GM13976 (cell line): ENCODE data around the gene TMEM40.

ENCODE experiments used
- DNase-seq: peaks from one replicate; pipeline ENCODE4 v3.0.0; 2012; ENCODE audit warnings: low spot score
- in situ Hi-C: fragments of 300-500 bp; cut with MboI; formaldehyde crosslinking; loops from one replicate; pipeline ENCODE4 v1.12.0; 2022; ENCODE audit warnings: low sequenced_read_pairs, mixed read lengths, inconsistent platforms; ENCODE audit not compliant: unreplicated experiment
- TF ChIP-seq, protein P1 (sequence below): IDR thresholded peaks from 2 replicates; pipeline ENCODE4 v1.5.1; 2012; ENCODE audit warnings: borderline replicate concordance, mild to moderate bottlenecking; ENCODE audit not compliant: insufficient read depth; ENCODE audit errors: extremely low read depth, missing control alignments, control extremely low read depth

TMEM40 gene

GRCh38 chr3:12752102-12752501 lies 7.0 kb downstream of the TMEM40 start:
- no peak for DNase-seq
- TF ChIP-seq, protein P1, sequence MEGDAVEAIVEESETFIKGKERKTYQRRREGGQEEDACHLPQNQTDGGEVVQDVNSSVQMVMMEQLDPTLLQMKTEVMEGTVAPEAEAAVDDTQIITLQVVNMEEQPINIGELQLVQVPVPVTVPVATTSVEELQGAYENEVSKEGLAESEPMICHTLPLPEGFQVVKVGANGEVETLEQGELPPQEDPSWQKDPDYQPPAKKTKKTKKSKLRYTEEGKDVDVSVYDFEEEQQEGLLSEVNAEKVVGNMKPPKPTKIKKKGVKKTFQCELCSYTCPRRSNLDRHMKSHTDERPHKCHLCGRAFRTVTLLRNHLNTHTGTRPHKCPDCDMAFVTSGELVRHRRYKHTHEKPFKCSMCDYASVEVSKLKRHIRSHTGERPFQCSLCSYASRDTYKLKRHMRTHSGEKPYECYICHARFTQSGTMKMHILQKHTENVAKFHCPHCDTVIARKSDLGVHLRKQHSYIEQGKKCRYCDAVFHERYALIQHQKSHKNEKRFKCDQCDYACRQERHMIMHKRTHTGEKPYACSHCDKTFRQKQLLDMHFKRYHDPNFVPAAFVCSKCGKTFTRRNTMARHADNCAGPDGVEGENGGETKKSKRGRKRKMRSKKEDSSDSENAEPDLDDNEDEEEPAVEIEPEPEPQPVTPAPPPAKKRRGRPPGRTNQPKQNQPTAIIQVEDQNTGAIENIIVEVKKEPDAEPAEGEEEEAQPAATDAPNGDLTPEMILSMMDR, result no peak
- in situ Hi-C loops, result no loop called here

DNA sequence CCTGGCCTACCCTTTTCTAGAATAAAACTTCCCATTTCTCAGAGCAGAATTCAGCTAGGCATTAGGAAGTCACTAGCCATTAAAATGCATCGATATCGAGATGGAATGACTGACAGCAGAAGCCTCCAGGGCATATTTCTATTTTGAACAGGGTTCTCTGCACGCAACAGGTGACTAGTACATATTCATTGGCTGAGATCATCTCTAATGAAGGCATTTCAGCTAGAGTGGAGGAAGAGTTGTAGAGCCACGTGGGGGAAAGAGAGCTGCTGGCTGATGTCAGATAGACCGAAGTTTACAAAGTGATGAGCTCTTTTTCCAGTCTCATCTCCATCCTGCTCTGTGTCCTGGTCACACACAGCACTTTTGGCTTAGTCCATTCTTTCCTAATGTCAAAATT lies 7.5 kb downstream of the TMEM40 start:
- TF ChIP-seq, protein P1, result no peak
- in situ Hi-C loops, result no loop called here
- no peak for DNase-seq

- in situ Hi-C loops, result no loop called here
- DNase-seq, result no peak
- TF ChIP-seq, protein P1, result no peak
Measured at GRCh38 chr3:12750658-12751071, 8.4 kb downstream of the TMEM40 start.

- TF ChIP-seq, protein P1, result no peak
- no peak for DNase-seq
- in situ Hi-C loops, result no loop called here
Measured at GRCh38 chr3:12750223-12750622, 8.8 kb downstream of the TMEM40 start.

GRCh38 chr3:12748477-12748876 lies 10.6 kb downstream of the TMEM40 start:
- DNase-seq, result no peak
- in situ Hi-C loops, result no loop called here
- TF ChIP-seq, protein P1, result no peak

DNA sequence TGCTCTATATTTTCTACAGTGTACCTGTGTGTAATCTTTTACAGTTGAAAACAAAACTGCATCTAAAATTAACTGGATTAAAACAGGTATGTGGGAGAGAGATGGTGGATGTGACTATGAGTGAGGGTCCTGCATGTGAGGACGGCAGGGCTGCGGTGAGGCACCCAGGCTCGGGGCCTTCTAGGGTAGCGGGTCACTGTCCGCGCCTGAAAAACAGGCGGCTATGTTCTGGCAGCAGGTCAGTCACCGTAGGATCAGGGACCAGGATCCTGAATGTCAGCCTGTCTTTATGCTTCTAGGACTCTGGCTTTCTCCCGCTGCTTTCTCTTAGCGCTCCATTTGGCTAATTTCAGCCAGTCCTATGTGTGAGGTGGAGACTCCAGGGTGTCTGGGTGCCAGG lies 12.6 kb downstream of the TMEM40 start:
- TF ChIP-seq, protein P1, result no peak
- in situ Hi-C loops, result no loop called here
- no peak for DNase-seq

- in situ Hi-C loops, result no loop called here
- TF ChIP-seq, protein P1, result no peak
- no peak for DNase-seq
Measured at GRCh38 chr3:12744326-12744725, 14.7 kb downstream of the TMEM40 start.
